GM19397 (cell line): Measurements from ENCODE around the gene PNKD.
A peak's percentile ranks its signal among the peaks of the same experiment; 100 is the strongest.
"Not testable (repeated sequence)": the region's sequence is repeated elsewhere in the genome, so short reads cannot be mapped to it uniquely, and the experiment has no call there.

Source experiments
- ATAC-seq: cut with Tn5 transposase; IDR thresholded peaks from one replicate; pipeline ENCODE4 v1.9.1; 2021; ENCODE audit warnings: mild to moderate bottlenecking, moderate library complexity; ENCODE audit not compliant: unreplicated experiment

The PNKD gene

GRCh38 chr2:218314764-218315163 is 44.4 kb downstream of the PNKD start:
- ATAC-seq = not testable (repeated sequence)

- no peak for ATAC-seq
These were observed 45.1 kb downstream of the PNKD start for GRCh38 chr2:218315397-218315796.

- no peak for ATAC-seq
These were observed 46.9 kb downstream of the PNKD start for GRCh38 chr2:218317303-218317630.

GRCh38 chr2:218317835-218318234 is 47.5 kb downstream of the PNKD start:
- ATAC-seq = no peak

- ATAC-seq = no peak
These were observed 47.9 kb downstream of the PNKD start for GRCh38 chr2:218318241-218318640.

GRCh38 chr2:218319813-218320365 is 49.6 kb downstream of the PNKD start:
- ATAC-seq = no peak

GRCh38 chr2:218320704-218321336 is 50.5 kb downstream of the PNKD start:
- ATAC-seq = no peak

- ATAC-seq = peak; percentile 69
These were observed 52.6 kb downstream of the PNKD start for GRCh38 chr2:218322768-218323525.

- ATAC-seq = no peak
These were observed 53.5 kb downstream of the PNKD start for GRCh38 chr2:218323526-218324472.

- ATAC-seq = no peak
These were observed 55.3 kb downstream of the PNKD start for GRCh38 chr2:218325566-218326160.

- ATAC-seq = no peak
These were observed 56.0 kb downstream of the PNKD start for GRCh38 chr2:218326315-218326714.

GRCh38 chr2:218327451-218328210 is 57.3 kb downstream of the PNKD start:
- ATAC-seq = no peak

GRCh38 chr2:218328294-218328693 is 58.0 kb downstream of the PNKD start:
- ATAC-seq = no peak

- ATAC-seq = peak; percentile 52
These were observed 58.9 kb downstream of the PNKD start for GRCh38 chr2:218329027-218329825.

- ATAC-seq = peak; percentile 45
These were observed 59.7 kb downstream of the PNKD start for GRCh38 chr2:218329826-218330593.

- ATAC-seq = no peak
These were observed 61.4 kb downstream of the PNKD start for GRCh38 chr2:218331745-218332144.

GRCh38 chr2:218332288-218332687 is 62.0 kb downstream of the PNKD start:
- no peak for ATAC-seq

GRCh38 chr2:218332920-218333645 is 62.8 kb downstream of the PNKD start:
- ATAC-seq = no peak
